Raji (cell line): ENCODE measurements around the gene MRM2.

Experiments
- POLR2A ChIP-seq: IDR thresholded peaks from 2 replicates; pipeline ENCODE4 v1.6.1; 2011; ENCODE audit warnings: low read depth, low read length, control low read depth; ENCODE audit not compliant: insufficient read depth

MRM2 gene

DNA sequence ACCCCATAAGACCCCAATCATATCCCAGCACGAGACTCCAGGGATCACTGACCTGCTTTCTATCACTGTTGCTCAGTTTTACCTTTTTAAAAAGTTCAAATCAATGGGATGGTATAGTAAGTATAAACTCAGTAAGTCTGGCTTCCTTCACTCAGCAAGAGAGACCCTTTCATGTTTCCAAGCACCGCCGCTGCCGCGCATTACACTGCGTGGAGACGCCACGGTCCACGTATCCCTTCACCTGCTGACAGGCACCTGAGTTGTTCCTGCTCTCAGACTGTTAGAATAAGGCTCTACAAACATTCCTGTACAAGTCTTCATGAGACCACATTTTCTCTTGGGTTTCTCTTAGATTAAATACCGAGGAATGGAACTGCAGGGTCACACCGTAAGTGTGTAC, 37.6 kb downstream of the MRM2 start:
- no peak for TF ChIP-seq POLR2A

DNA sequence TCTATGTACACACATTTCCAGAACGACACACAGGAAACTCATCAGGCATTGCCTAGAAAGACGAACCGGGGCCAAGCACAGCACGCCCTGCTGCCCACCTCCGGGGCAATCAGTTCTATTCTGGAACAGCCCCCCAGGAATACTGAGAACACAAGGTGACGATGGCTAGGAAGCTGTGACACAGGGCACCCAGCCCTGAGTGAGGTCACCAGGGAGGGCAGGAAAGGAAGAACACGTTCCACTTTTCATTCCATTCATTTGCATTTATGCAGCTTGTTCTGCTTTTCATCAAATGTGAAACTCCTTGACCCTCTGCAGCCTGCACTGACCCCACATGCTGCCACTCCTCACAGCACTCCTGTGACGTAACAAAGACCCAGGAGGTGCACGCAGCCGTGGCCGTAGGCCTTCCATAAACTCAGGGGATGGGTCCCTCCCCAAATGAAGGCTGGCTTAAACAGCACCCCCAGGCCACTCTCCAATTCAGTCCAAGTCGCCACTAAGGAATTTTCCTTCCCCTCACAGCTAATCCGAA, 38.2 kb downstream of the MRM2 start:
- no peak for TF ChIP-seq POLR2A

DNA sequence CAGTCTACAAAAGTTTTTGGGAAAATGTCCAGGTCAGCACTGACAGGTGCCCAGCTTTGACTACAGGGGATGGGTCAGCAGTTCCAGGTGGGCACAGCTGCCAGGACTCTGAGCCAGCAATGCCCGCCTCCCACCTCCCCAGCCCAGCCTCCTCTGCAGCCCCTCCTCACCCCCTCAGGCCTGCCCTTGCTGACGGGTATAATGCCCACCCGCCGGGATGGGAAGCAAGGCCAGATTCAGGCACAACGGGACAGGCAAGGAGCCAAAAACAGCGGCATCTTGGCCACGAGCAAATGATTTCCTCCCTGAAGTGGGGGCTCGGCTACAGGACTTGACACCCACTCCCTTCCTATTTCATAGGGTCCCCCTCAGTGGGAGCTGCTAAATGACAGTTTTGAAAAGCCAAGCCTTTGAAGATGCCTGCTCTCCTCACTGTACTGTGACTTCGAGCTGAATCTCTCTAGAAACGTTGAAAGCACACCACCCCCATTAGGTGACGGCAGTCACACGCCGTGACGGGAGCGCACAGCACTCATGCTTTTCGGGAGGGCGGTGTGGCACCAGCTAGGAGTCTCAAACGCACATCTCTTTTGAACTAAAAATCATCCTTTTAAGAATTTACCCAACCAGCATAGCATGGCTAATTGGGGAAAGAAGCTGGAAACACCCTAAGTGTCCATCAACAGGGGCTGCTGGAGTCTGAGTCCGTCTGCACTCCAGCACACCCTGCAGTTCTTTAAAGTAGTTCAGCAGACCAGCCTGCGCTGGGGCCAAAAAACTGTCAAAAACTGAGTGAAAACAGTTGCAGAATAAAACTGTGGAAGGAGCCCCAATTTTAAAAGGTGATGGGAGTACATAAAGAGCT, 38.9 kb downstream of the MRM2 start:
- TF ChIP-seq POLR2A: no peak

GRCh38 chr7:2202361-2202761, 39.6 kb downstream of the MRM2 start:
- TF ChIP-seq POLR2A: no peak

GRCh38 chr7:2201686-2202360, 40.2 kb downstream of the MRM2 start:
- TF ChIP-seq POLR2A: no peak

- no peak for TF ChIP-seq POLR2A
Observed at GRCh38 chr7:2201128-2201527, 40.9 kb downstream of the MRM2 start.

DNA sequence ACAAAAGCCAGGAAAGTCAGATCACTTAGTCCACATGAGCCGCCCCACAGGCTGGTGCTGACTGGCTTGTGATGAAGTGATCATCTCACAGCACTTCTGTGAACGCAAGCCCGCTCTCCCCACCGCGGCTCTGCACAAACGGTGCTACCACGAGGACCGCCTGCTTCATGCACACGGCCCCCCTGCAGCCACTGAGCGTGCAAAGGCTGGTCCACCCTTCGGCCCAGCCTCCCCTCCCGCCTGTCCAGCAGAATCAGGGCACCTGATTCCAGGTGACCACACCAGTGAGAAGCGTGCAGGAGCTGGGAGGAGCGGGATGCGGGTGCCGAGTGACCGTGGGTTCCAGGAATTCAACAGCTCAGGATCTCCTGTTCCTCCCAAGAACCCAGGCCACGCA, 41.4 kb downstream of the MRM2 start:
- no peak for TF ChIP-seq POLR2A

- TF ChIP-seq POLR2A: no peak
Observed at GRCh38 chr7:2199956-2200583, 41.9 kb downstream of the MRM2 start.

GRCh38 chr7:2199528-2199927, 42.5 kb downstream of the MRM2 start:
- no peak for TF ChIP-seq POLR2A

GRCh38 chr7:2198760-2199159, 43.2 kb downstream of the MRM2 start:
- TF ChIP-seq POLR2A: no peak

GRCh38 chr7:2198206-2198605, 43.8 kb downstream of the MRM2 start:
- no peak for TF ChIP-seq POLR2A

DNA sequence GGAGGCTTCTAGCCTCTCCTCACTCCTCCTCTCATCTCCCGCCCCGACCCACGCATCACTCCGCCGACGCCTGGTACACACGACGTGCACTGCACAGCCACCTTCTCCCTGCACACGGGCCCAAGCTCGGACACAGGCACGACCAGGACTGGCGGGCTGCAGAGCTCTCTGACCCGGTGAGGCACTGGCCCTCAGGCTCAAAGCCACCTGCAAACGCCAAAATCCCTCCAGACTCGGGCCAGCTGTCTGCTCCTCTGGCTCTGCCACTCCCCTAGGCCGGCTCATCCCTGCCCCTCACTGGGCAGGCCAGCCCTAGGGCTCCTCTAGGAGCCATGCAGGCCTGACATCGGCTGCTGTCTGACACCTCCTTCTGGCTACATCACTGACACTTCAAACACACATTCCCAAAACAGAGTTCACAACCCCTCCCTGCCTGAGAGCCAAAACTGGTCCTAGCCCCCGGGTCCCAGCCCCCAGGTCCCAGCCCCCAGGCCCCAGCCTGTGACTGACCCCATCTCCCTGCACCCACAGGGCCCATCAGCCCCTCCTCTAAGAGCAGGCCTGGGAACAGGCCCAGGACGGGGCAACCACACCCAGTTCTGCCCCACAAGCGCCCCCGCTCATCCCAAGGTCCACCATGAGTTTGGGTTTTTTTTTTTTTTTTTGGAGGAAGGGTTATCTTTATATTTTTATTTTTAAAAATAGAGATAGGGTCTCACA, 44.4 kb downstream of the MRM2 start:
- no peak for TF ChIP-seq POLR2A

GRCh38 chr7:2196381-2197378, 45.3 kb downstream of the MRM2 start:
- no peak for TF ChIP-seq POLR2A
